Spleen (tissue), 7 donors: ENCODE measurements around the gene TRIOBP.

Source experiments
- CTCF ChIP-seq, 11 experiments: fragments of 200-600 bp in 7 of 11; fragments of 450-650 bp in 4 of 11; sonication (generic) in 4 of 11; IDR thresholded peaks in 8 of 11; conservative IDR thresholded peaks in 3 of 11; 1 replicate in 7 of 11; 2 replicates in 4 of 11; pipeline versions ENCODE4 v1.4.0 to v1.8.0; 2016 to 2021; ENCODE audit warnings: antibody characterized with exemption in 11 of 11, inconsistent platforms in 4 of 11, mild to moderate bottlenecking in 1 of 11
- POLR2A ChIP-seq, 3 donors: fragments of 450-650 bp; IDR thresholded peaks; one replicate each; pipeline ENCODE4 v1.5.1; 2017; ENCODE audit warnings: antibody characterized with exemption in 3 of 3, mild to moderate bottlenecking in 1 of 3
- POLR2AphosphoS5 ChIP-seq, 3 donors: sonication (generic); formaldehyde crosslinking; IDR thresholded peaks; one replicate each; pipeline ENCODE4 v1.5.1; 2017; ENCODE audit warnings: antibody characterized with exemption in 3 of 3
- donor health status: DM: no; HTN: no; CAD: no; lungs with moderate emphysema.
- donor health status: DM: no; HTN: no; CAD: no.
- donor health status: DM: no; HTN: no; CAD: no.

- TF ChIP-seq POLR2A (IDR thresholded peaks at IDR 0.05), result no peak
- no peak for TF ChIP-seq CTCF (IDR thresholded peaks at IDR 0.05 in 8 of 11, conservative IDR thresholded peaks at IDR 0.05 in 3 of 11)
- no peak for TF ChIP-seq POLR2AphosphoS5 (IDR thresholded peaks at IDR 0.05)
Measured at GRCh38 chr22:37709445-37709765, 12.6 kb downstream of the TRIOBP start.
